GM18508 (cell line): ENCODE results near the gene POLK.
"Not testable (repeated sequence)": the region's sequence is repeated elsewhere in the genome, so short reads cannot be mapped to it uniquely, and the experiment has no call there.

Experiments used
- ATAC-seq: cut with Tn5 transposase; IDR thresholded peaks from one replicate; pipeline ENCODE4 v1.9.1; 2021; ENCODE audit warnings: moderate number of reproducible peaks; ENCODE audit not compliant: insufficient read depth, unreplicated experiment

POLK gene

GRCh38 chr5:75545131-75545530 is 33.4 kb downstream of the POLK start:
- no peak for ATAC-seq

- no peak for ATAC-seq
These were observed 35.1 kb downstream of the POLK start for GRCh38 chr5:75546830-75547229.

- ATAC-seq, result no peak
These were observed 36.1 kb downstream of the POLK start for GRCh38 chr5:75547812-75548211.

- ATAC-seq, result no peak
These were observed 38.9 kb downstream of the POLK start for GRCh38 chr5:75550597-75550996.

GRCh38 chr5:75551471-75551870 is 39.8 kb downstream of the POLK start:
- no peak for ATAC-seq

GRCh38 chr5:75552764-75553163 is 41.1 kb downstream of the POLK start:
- ATAC-seq, result no peak

GRCh38 chr5:75553358-75553757 is 41.7 kb downstream of the POLK start:
- ATAC-seq, result no peak

- ATAC-seq, result no peak
These were observed 46.5 kb downstream of the POLK start for GRCh38 chr5:75558221-75558620.

- no peak for ATAC-seq
These were observed 47.4 kb downstream of the POLK start for GRCh38 chr5:75558981-75559632.

GRCh38 chr5:75560655-75561054 is 49.0 kb downstream of the POLK start:
- ATAC-seq, result not testable (repeated sequence)

GRCh38 chr5:75565991-75566709 is 54.5 kb downstream of the POLK start:
- ATAC-seq, result not testable (repeated sequence)

- peak; percentile 88 for ATAC-seq
These were observed 55.1 kb downstream of the POLK start for GRCh38 chr5:75566710-75567309.

GRCh38 chr5:75567710-75568109 is 56.0 kb downstream of the POLK start:
- no peak for ATAC-seq

- ATAC-seq, result no peak
These were observed 56.5 kb downstream of the POLK start for GRCh38 chr5:75568202-75568601.

GRCh38 chr5:75571547-75571946 is 59.9 kb downstream of the POLK start:
- no peak for ATAC-seq

GRCh38 chr5:75574791-75575190 is 63.1 kb downstream of the POLK start:
- ATAC-seq, result no peak

GRCh38 chr5:75578280-75578679 is 66.6 kb downstream of the POLK start:
- not testable (repeated sequence) for ATAC-seq

- ATAC-seq, result no peak
These were observed 73.0 kb downstream of the POLK start for GRCh38 chr5:75584641-75585040.

GRCh38 chr5:75588666-75589065 is 77.0 kb downstream of the POLK start:
- no peak for ATAC-seq

- no peak for ATAC-seq
These were observed 88.8 kb downstream of the POLK start for GRCh38 chr5:75600535-75600934.

- ATAC-seq, result no peak
These were observed 89.9 kb downstream of the POLK start for GRCh38 chr5:75601567-75601966.

- no peak for ATAC-seq
These were observed 90.3 kb downstream of the POLK start for GRCh38 chr5:75601996-75602395.
